Neutrophil (primary cell): ENCODE data around the gene KIF1B.
A peak's percentile ranks its signal among the peaks of the same experiment; 100 is the strongest.

ENCODE experiments used
- H3K27ac ChIP-seq: fragments of 200-600 bp; sonication (generic); 2 replicates; pipeline ENCODE4 v1.5.1; 2016; ENCODE audit warnings: mild to moderate bottlenecking, moderate library complexity
- H3K27me3 ChIP-seq: fragments of 200-600 bp; sonication (generic); 2 replicates; pipeline ENCODE4 v1.6.0; 2016; ENCODE audit warnings: mild to moderate bottlenecking
- H3K36me3 ChIP-seq: fragments of 200-600 bp; sonication (generic); 2 replicates; pipeline ENCODE4 v1.5.1; 2017
- H3K4me1 ChIP-seq, 2 experiments: fragments of 200-600 bp in 1 of 2; sonication (generic) in 1 of 2; 1 replicate in 1 of 2; 2 replicates in 1 of 2; pipeline versions ENCODE4 v1.5.1 to v1.6.1; 2013 to 2016; ENCODE audit warnings: low read depth in 1 of 2, low read length in 1 of 2, mild to moderate bottlenecking in 1 of 2, moderate library complexity in 1 of 2; ENCODE audit not compliant: control insufficient read depth in 1 of 2, insufficient read depth in 1 of 2
- H3K4me3 ChIP-seq, 2 experiments: fragments of 200-600 bp in 1 of 2; sonication (generic) in 1 of 2; 1 replicate in 1 of 2; 2 replicates in 1 of 2; pipeline ENCODE4 v1.5.1; 2013 to 2016; ENCODE audit warnings: low read depth in 1 of 2, low read length in 1 of 2, mild to moderate bottlenecking in 1 of 2, moderate library complexity in 1 of 2
- H3K9me3 ChIP-seq: fragments of 200-600 bp; sonication (generic); 2 replicates; pipeline ENCODE4 v1.5.1; 2016
- CTCF ChIP-seq: fragments of 200-600 bp; sonication (generic); IDR thresholded peaks from 2 replicates; pipeline ENCODE4 v1.5.1; 2016; ENCODE audit warnings: antibody characterized with exemption

KIF1B gene

GRCh38 chr1:10209905-10210810, at the start of gene KIF1B:
TSS of gene KIF1B (plus strand) at chr1:10210570. CDS start at chr1:10232329, 21,759 bp downstream.
- Histone ChIP-seq H3K4me3 (peak within 1 kb of the TSS; percentile 62 to 87), H3K27ac (peak within 1 kb of the TSS; percentile 97), H3K4me1 (peaks cover 51 to 55% of the 10 kb centered on the region in 2 experiments), H3K9me3 (no peaks in the 10 kb centered on the region), H3K36me3 (no peaks in the 10 kb centered on the region), H3K27me3 (no peaks in the 10 kb centered on the region)
- peak; percentile 97 for TF ChIP-seq CTCF

DNA sequence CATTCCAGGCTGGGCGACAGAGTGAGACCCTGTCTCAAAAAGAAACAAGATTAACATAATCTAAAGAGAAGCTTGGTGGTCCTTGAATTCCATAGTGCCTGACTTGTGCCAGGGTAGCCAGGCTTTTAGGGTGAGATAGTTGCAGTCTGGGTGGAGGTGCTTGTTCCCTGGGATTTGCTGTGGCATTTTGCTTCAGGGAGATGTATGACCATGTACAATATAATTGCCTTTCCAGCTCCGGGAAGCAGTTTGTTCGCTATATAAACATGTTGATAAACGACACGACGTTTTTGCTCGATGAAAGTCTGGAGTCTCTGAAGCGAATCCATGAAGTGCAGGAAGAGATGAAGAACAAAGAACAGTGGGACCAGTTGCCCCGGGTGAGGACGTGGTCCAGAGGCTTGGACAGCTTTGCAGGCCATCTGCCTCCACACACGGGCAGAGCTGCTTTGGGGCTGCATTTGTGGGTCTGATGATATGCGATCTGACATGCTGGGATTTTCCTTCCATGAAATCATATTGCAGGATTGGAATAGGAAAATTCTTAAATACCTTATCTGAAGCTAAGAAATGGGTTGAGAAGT, 49.4 kb upstream of the KIF1B start:
- no peaks in the 10 kb centered on the region for H3K9me3 ChIP-seq
- TF ChIP-seq CTCF = no peak
- H3K4me1 ChIP-seq = no peaks in the 10 kb centered on the region
- H3K27me3 ChIP-seq = no peaks in the 10 kb centered on the region
- H3K27ac ChIP-seq = peak overlapping the region; percentile 27
- no peak overlapping the region for H3K4me3 ChIP-seq
- H3K36me3 ChIP-seq = peaks cover 92% of the 10 kb centered on the region

DNA sequence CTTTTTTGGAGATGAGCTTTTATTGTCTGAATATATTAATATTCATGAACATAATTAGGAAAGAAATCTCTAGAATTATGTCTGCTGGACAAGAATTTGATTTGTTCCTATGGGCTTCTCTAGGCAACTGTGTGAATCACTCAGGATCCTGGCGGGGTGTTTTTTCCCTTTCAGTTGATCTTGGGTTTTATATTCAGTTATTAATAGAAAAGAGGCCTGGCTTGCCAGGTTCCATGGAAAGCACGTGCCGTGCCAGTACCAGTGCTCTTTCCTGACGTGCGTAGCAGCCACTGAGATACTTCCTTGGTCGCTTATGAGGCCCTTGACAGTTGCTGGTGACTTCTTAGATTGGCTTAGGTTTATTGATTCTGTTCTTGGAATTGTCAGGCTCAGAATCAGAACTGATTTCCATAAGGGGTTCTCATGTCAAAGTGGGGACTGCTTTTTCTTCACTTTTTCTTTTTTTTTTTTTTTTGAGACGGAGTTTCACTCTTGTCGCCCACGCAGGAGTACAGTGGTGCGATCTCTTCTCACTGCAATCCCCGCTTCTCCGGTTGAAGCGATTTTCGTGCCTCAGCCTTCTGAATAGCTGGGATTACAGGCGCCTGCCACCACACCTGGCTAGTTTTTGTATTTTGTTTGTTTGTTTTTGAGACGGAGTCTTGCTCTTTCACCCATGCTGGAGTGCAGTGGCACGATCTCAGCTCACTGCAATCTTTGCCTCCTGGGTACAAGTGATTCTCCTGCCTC, 48.7 kb upstream of the KIF1B start:
- Histone ChIP-seq H3K4me1 (no peaks in the 10 kb centered on the region), H3K27me3 (no peaks in the 10 kb centered on the region), H3K4me3 (no peak overlapping the region), H3K36me3 (peaks cover 94% of the 10 kb centered on the region), H3K9me3 (no peaks in the 10 kb centered on the region), H3K27ac (no peak overlapping the region)
- no peak for TF ChIP-seq CTCF

DNA sequence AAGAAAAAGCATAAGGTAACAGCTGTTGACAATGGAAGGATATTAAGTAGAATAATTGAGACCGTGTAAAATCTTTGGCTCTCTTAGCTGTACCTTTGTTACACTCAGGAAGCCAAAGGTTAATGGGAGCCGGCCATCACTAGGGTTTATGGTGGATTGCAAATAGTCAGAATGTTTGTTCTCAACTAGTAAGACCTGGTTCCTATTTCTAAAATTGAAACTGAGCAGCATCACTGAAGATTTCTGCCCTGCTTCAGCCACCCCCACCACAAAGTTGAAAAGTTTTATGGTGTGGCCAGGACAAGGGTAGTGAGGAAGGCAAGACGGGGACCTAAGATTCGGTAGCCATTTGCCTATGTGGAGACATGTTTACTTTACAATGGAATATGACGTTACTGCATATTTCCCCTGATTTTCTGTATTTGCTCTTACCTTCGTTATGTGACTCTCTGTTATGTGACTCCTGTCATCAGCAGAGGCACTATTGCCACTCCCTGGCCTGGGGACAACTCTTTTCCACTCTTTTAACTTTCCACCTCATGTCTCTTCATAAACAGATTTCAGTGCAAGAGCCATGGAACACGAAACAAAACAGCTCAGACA, 41.4 kb upstream of the KIF1B start:
- peaks cover 97% of the 10 kb centered on the region for H3K36me3 ChIP-seq

More for the DNA sequence above, 41.4 kb upstream of the KIF1B start:
- no peak for TF ChIP-seq CTCF
- Histone ChIP-seq H3K9me3 (no peaks in the 10 kb centered on the region), H3K27me3 (no peaks in the 10 kb centered on the region), H3K4me1 (peaks cover 0 to 7% of the 10 kb centered on the region in 2 experiments), H3K27ac (no peak overlapping the region), H3K4me3 (no peak overlapping the region)
